Liver (tissue), 9 donors: ENCODE measurements around the gene HPD. TPM values are rescaled to one million over a fixed set of nuclear protein-coding genes. Genes with fewer than 3 reads are reported as not detected.
"Not testable (repeated sequence)": the region's sequence is repeated elsewhere in the genome, so short reads cannot be mapped to it uniquely, and the experiment has no call there.

Source experiments
- DNase-seq: peaks from one replicate; pipeline ENCODE4 v3.0.0-alpha.2; 2017; ENCODE audit warnings: low spot score
- H3K27ac ChIP-seq, 2 donors: one replicate each; pipeline ENCODE4 v1.7.0; 2013; ENCODE audit warnings: inconsistent platforms in 2 of 2, low read length in 2 of 2, control low read depth in 1 of 2, low read depth in 1 of 2, mild to moderate bottlenecking in 1 of 2
- H3K27me3 ChIP-seq, 4 donors: one replicate each; pipeline versions ENCODE4 v1.6.1 to v1.7.0; 2013; ENCODE audit warnings: low read length in 3 of 4, inconsistent platforms in 1 of 4, mild to moderate bottlenecking in 1 of 4, moderate library complexity in 1 of 4; ENCODE audit not compliant: control insufficient read depth in 4 of 4, insufficient read depth in 4 of 4
- H3K36me3 ChIP-seq, 4 donors: one replicate each; pipeline versions ENCODE4 v1.6.1 to v1.7.0; 2013; ENCODE audit warnings: low read length in 3 of 4, mild to moderate bottlenecking in 3 of 4, low read depth in 1 of 4, moderate library complexity in 1 of 4; ENCODE audit not compliant: control insufficient read depth in 4 of 4, insufficient read depth in 3 of 4
- H3K4me1 ChIP-seq, 4 donors: one replicate each; pipeline versions ENCODE4 v1.6.1 to v1.7.0; 2013; ENCODE audit warnings: low read length in 3 of 4, mild to moderate bottlenecking in 3 of 4, moderate library complexity in 1 of 4; ENCODE audit not compliant: control insufficient read depth in 4 of 4, insufficient read depth in 4 of 4
- H3K4me3 ChIP-seq, 3 donors: one replicate each; pipeline versions ENCODE4 v1.6.1 to v1.7.0; 2013; ENCODE audit warnings: low read length in 3 of 3, control low read depth in 1 of 3, low read depth in 1 of 3, mild to moderate bottlenecking in 1 of 3
- H3K9ac ChIP-seq, 2 donors: one replicate each; pipeline ENCODE4 v1.7.0; 2013; ENCODE audit warnings: low read length in 2 of 2, mild to moderate bottlenecking in 2 of 2, moderate library complexity in 2 of 2, control low read depth in 1 of 2, low read depth in 1 of 2
- H3K9me3 ChIP-seq, 4 donors: one replicate each; pipeline versions ENCODE4 v1.6.1 to v1.7.0; 2013; ENCODE audit warnings: low read length in 3 of 4; ENCODE audit not compliant: control insufficient read depth in 4 of 4
- ATF3 ChIP-seq: IDR thresholded peaks from 2 replicates; pipeline ENCODE4 v1.6.1; 2016; ENCODE audit warnings: antibody characterized with exemption
- EGR1 ChIP-seq, 2 donors: IDR thresholded peaks; 2 replicates each; pipeline ENCODE4 v1.6.1; 2016 to 2018; ENCODE audit warnings: antibody characterized with exemption in 2 of 2, low read depth in 2 of 2
- FOXA1 ChIP-seq: IDR thresholded peaks from 2 replicates; pipeline ENCODE4 v1.6.1; 2016; ENCODE audit warnings: antibody characterized with exemption
- GABPA ChIP-seq, 2 donors: IDR thresholded peaks in 1 of 2; conservative IDR thresholded peaks in 1 of 2; 2 replicates each; pipeline ENCODE4 v1.6.1; 2016; ENCODE audit warnings: antibody characterized with exemption in 2 of 2, mild to moderate bottlenecking in 1 of 2, moderate library complexity in 1 of 2
- HNF4G ChIP-seq: IDR thresholded peaks from 2 replicates; pipeline ENCODE4 v1.6.1; 2016; ENCODE audit warnings: antibody characterized with exemption
- NR2F2 ChIP-seq: IDR thresholded peaks from 2 replicates; pipeline ENCODE4 v1.6.1; 2016; ENCODE audit warnings: antibody characterized with exemption
- RAD21 ChIP-seq, 2 donors: IDR thresholded peaks; 2 replicates each; pipeline ENCODE4 v1.6.1; 2016; ENCODE audit warnings: antibody characterized with exemption in 2 of 2, mild to moderate bottlenecking in 2 of 2
- RXRA ChIP-seq, 2 donors: IDR thresholded peaks; 2 replicates each; pipeline ENCODE4 v1.6.1; 2017 to 2018; ENCODE audit warnings: antibody characterized with exemption in 2 of 2, mild to moderate bottlenecking in 1 of 2
- TAF1 ChIP-seq: conservative IDR thresholded peaks from 2 replicates; pipeline ENCODE4 v1.6.1; 2016; ENCODE audit warnings: antibody characterized with exemption, mild to moderate bottlenecking
- YY1 ChIP-seq: IDR thresholded peaks from 2 replicates; pipeline ENCODE4 v1.6.1; 2016; ENCODE audit warnings: antibody characterized with exemption, mild to moderate bottlenecking
- ZBTB33 ChIP-seq: IDR thresholded peaks from 2 replicates; pipeline ENCODE4 v1.6.1; 2016; ENCODE audit warnings: antibody characterized with exemption
- WGBS: extraction: QIAGEN DNeasy Blood & Tissue Kit; methylation state at CpG from one replicate; pipeline ENCODE4 v1.1.7; 2013; 5-methylcytosine and 5-hydroxymethylcytosine counted together
- polyA plus RNA-seq, 2 donors: library from polyadenylated mRNA; stranded (reverse) in 1 of 2; unstranded in 1 of 2; fragments of 200-250 nt in 1 of 2; fragments of >200 nt in 1 of 2; fragmentation: Nextera tagmentation in 1 of 2; extraction: Ambion mirVana in 1 of 2; gene quantifications; one replicate each; pipeline versions ENCODE4 v1.2.1 to v1.2.3, GENCODE V29; 2013 to 2015
- total RNA-seq, 2 donors: library from RNA; depleted of rRNA; stranded (reverse); fragments of >200 nt; gene quantifications; one replicate each; pipeline ENCODE4 v1.2.3, GENCODE V29; 2014
- TF ChIP-seq, protein P1 (sequence below): fragments of 150-350 bp; IDR thresholded peaks from 2 replicates; pipeline ENCODE4 v1.5.1; 2017; ENCODE audit warnings: improper control_type of control experiment, low read depth, low read length; ENCODE audit not compliant: missing input control
- TF ChIP-seq, protein P2 (sequence below): IDR thresholded peaks from 2 replicates; pipeline ENCODE4 v1.6.1; 2016; ENCODE audit warnings: antibody characterized with exemption, mild to moderate bottlenecking
- donor health status: healthy.
- donor health status: healthy.
- donor health status: healthy.
- donor health status: healthy.
- donor health status: healthy.

HPD gene
- total and polyA plus RNA-seq, 4 donors: 31.3 to 812 (median 509) TPM

GRCh38 chr12:121857322-121858246 lies 1.1 kb downstream of the HPD start (continued):
- TF ChIP-seq, protein P1, sequence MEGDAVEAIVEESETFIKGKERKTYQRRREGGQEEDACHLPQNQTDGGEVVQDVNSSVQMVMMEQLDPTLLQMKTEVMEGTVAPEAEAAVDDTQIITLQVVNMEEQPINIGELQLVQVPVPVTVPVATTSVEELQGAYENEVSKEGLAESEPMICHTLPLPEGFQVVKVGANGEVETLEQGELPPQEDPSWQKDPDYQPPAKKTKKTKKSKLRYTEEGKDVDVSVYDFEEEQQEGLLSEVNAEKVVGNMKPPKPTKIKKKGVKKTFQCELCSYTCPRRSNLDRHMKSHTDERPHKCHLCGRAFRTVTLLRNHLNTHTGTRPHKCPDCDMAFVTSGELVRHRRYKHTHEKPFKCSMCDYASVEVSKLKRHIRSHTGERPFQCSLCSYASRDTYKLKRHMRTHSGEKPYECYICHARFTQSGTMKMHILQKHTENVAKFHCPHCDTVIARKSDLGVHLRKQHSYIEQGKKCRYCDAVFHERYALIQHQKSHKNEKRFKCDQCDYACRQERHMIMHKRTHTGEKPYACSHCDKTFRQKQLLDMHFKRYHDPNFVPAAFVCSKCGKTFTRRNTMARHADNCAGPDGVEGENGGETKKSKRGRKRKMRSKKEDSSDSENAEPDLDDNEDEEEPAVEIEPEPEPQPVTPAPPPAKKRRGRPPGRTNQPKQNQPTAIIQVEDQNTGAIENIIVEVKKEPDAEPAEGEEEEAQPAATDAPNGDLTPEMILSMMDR: no peak
- TF ChIP-seq GABPA (IDR thresholded peaks at IDR 0.05 in 1 of 2, conservative IDR thresholded peaks at IDR 0.05 in 1 of 2) (peak in 1 of 2 donors; percentile 17), ATF3 (peak; percentile 7), RXRA (IDR thresholded peaks at IDR 0.05) (peak in 1 of 2 donors; percentile 81), YY1 (peak; percentile 15), FOXA1 (no peak), NR2F2 (no peak)

DNA sequence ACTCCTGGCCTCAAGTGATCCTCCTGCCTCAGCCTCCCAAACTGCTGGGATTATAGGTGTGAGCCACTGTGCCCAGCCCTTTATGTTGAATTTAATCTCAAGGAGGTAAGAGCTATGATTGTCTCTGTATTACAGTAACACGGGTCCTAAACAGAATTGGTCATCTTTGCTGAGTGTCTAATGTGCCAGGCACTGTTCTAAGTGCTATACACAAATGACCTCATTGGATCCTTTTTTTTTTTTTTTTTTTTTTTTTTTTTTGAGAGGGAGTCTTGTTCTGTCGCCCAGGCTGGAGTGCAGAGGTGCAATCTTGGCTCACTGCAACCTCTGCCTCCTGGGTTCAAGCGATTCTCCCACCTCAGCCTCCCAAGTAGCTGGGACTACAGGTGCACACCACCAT lies 6.3 kb downstream of the HPD start:
- H3K4me1 ChIP-seq: peaks cover 3 to 19% (median 11%) of the 10 kb centered on the region in 4 donors
- not testable (repeated sequence) for H3K9ac ChIP-seq, H3K9me3 ChIP-seq, H3K27me3 ChIP-seq, H3K4me3 ChIP-seq, DNase-seq, H3K27ac ChIP-seq
- 75% methylated on average over 3 of the region's 3 CpGs for WGBS
- H3K36me3 ChIP-seq: peaks cover 16 to 39% (median 33%) of the 10 kb centered on the region in 4 donors

DNA sequence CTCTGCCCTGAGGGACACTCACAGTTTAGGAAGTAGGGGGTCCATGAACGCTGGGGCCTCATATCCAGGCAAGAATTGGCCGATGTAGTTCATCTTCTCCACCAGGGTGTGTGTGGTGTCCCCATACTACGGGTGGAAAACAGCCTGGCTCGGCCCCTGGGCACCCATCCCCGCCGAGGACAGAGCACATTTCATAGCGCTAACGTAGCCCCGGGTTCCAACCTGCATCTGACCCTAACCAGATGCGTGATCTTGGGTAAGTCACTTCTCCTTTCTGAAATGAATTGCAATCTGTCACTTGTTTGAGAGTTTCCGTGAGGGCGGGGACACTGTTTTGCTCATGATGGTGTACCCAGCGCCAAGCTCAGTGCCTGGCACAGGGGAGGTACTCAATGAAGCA lies 9.0 kb downstream of the HPD start:
- no peak for DNase-seq
- H3K36me3 ChIP-seq: peaks cover 25 to 51% (median 42%) of the 10 kb centered on the region in 4 donors
- TF ChIP-seq EGR1 (IDR thresholded peaks at IDR 0.05; ENCODE audit: low read depth in 2 of 2): no peak
- no peak for TF ChIP-seq YY1
- TF ChIP-seq FOXA1: no peak
- TF ChIP-seq, protein P2, sequence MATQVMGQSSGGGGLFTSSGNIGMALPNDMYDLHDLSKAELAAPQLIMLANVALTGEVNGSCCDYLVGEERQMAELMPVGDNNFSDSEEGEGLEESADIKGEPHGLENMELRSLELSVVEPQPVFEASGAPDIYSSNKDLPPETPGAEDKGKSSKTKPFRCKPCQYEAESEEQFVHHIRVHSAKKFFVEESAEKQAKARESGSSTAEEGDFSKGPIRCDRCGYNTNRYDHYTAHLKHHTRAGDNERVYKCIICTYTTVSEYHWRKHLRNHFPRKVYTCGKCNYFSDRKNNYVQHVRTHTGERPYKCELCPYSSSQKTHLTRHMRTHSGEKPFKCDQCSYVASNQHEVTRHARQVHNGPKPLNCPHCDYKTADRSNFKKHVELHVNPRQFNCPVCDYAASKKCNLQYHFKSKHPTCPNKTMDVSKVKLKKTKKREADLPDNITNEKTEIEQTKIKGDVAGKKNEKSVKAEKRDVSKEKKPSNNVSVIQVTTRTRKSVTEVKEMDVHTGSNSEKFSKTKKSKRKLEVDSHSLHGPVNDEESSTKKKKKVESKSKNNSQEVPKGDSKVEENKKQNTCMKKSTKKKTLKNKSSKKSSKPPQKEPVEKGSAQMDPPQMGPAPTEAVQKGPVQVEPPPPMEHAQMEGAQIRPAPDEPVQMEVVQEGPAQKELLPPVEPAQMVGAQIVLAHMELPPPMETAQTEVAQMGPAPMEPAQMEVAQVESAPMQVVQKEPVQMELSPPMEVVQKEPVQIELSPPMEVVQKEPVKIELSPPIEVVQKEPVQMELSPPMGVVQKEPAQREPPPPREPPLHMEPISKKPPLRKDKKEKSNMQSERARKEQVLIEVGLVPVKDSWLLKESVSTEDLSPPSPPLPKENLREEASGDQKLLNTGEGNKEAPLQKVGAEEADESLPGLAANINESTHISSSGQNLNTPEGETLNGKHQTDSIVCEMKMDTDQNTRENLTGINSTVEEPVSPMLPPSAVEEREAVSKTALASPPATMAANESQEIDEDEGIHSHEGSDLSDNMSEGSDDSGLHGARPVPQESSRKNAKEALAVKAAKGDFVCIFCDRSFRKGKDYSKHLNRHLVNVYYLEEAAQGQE: no peak
- TF ChIP-seq TAF1: no peak
- no peak for TF ChIP-seq RXRA (IDR thresholded peaks at IDR 0.05)
- no peak for TF ChIP-seq HNF4G
- TF ChIP-seq ZBTB33: no peak
- TF ChIP-seq ATF3: no peak
- TF ChIP-seq RAD21 (IDR thresholded peaks at IDR 0.05): no peak
- no peak overlapping the region for H3K9ac ChIP-seq
- no peaks in the 10 kb centered on the region for H3K27me3 ChIP-seq
- no peak overlapping the region for H3K27ac ChIP-seq
- H3K9me3 ChIP-seq: no peaks in the 10 kb centered on the region
- no peak overlapping the region for H3K4me3 ChIP-seq
- peaks cover 0 to 5% (median 0%) of the 10 kb centered on the region in 4 donors for H3K4me1 ChIP-seq
- whole genome bisulfite sequencing: 78% methylated on average over 13 of the region's 13 CpGs
